B cell (primary cell): ENCODE results near the gene PTPN5. TPM values are rescaled to one million over a fixed set of nuclear protein-coding genes. Genes with fewer than 3 reads are reported as not detected.

Experiments
- ATAC-seq: fragments of 200-7000 bp; cut with Tn5 transposase; one replicate; pipeline ENCODE4 v1.10.0; 2021; ENCODE audit warnings: low read depth, mild to moderate bottlenecking, moderate number of reproducible peaks, moderate library complexity
- CTCF ChIA-PET: fragments of 350-600 bp; sonication (Branson Sonifier 250); formaldehyde crosslinking; loops from one replicate; lab custom pipeline; 2021; ENCODE audit warnings: antibody characterized with exemption, inconsistent platforms; lab: Charles Lee
- POLR2A ChIA-PET: fragments of 350-600 bp; sonication (Branson Sonifier 250); formaldehyde crosslinking; loops from one replicate; lab custom pipeline; 2021; ENCODE audit warnings: antibody characterized with exemption; lab: Charles Lee
- DNase-seq: peaks from one replicate; pipeline ENCODE4 v3.0.0; 2013
- H2AFZ ChIP-seq: 2 replicates; pipeline ENCODE4 v1.6.1; 2012; ENCODE audit warnings: mild to moderate bottlenecking, low read depth, low read length; ENCODE audit not compliant: insufficient read depth, poor library complexity, severe bottlenecking
- H3K27ac ChIP-seq, 2 donors: 1 replicate in 1 of 2; 2 replicates in 1 of 2; pipeline ENCODE4 v1.5.1; 2012 to 2013; ENCODE audit warnings: low read length in 2 of 2, mild to moderate bottlenecking in 2 of 2, moderate library complexity in 1 of 2
- H3K27me3 ChIP-seq, 4 experiments: fragments of 200-600 bp in 1 of 4; sonication (generic) in 1 of 4; replicated peaks in 1 of 4; 1 replicate in 2 of 4; 2 replicates in 2 of 4; pipeline versions ENCODE4 v1.6.1 to v1.7.0; 2013 to 2016; ENCODE audit warnings: low read length in 3 of 4, mild to moderate bottlenecking in 2 of 4, mixed read lengths in 1 of 4, moderate library complexity in 1 of 4; ENCODE audit not compliant: insufficient read depth in 4 of 4, control insufficient read depth in 3 of 4; ENCODE audit errors: control extremely low read depth in 1 of 4
- H3K36me3 ChIP-seq, 2 experiments: replicated peaks in 1 of 2; 1 replicate in 1 of 2; 2 replicates in 1 of 2; pipeline versions ENCODE4 v1.6.1 to v1.7.1; 2013; ENCODE audit warnings: low read length in 1 of 2; ENCODE audit not compliant: insufficient read depth in 2 of 2, control insufficient read depth in 1 of 2; ENCODE audit errors: control extremely low read depth in 1 of 2, extremely low read depth in 1 of 2
- H3K4me1 ChIP-seq, 2 donors: fragments of 200-600 bp in 1 of 2; sonication (generic) in 1 of 2; 1 replicate in 1 of 2; 2 replicates in 1 of 2; pipeline versions ENCODE4 v1.5.1 to v1.6.1; 2013 to 2017; ENCODE audit warnings: low read length in 2 of 2; ENCODE audit not compliant: control insufficient read depth in 2 of 2, insufficient read depth in 2 of 2
- H3K4me2 ChIP-seq: replicated peaks from 2 replicates; pipeline ENCODE3; 2012; ENCODE audit warnings: mild to moderate bottlenecking, low read depth, low read length; ENCODE audit not compliant: poor library complexity, severe bottlenecking
- H3K4me3 ChIP-seq, 5 experiments: fragments of 200-600 bp in 1 of 5; sonication (generic) in 1 of 5; 1 replicate in 3 of 5; 2 replicates in 2 of 5; pipeline versions ENCODE4 v1.5.1 to v1.7.0; 2011 to 2016; ENCODE audit warnings: low read length in 4 of 5, mild to moderate bottlenecking in 4 of 5, low read depth in 2 of 5, control low read depth in 1 of 5, moderate library complexity in 1 of 5; ENCODE audit not compliant: insufficient read depth in 1 of 5; ENCODE audit errors: control extremely low read depth in 1 of 5, extremely low read depth in 1 of 5
- H3K79me2 ChIP-seq: fragments of 200-600 bp; sonication (generic); one replicate; pipeline ENCODE4 v1.6.0; 2016; ENCODE audit warnings: low read length; ENCODE audit not compliant: control insufficient read depth, insufficient read depth
- H3K9ac ChIP-seq: fragments of 200-600 bp; sonication (generic); 2 replicates; pipeline ENCODE4 v1.6.1; 2017; ENCODE audit warnings: mild to moderate bottlenecking, low read length, moderate library complexity
- H3K9me3 ChIP-seq, 3 donors: one replicate each; pipeline versions ENCODE4 v1.6.1 to v1.7.1; 2013; ENCODE audit warnings: low read length in 2 of 3; ENCODE audit not compliant: control insufficient read depth in 2 of 3, insufficient read depth in 1 of 3; ENCODE audit errors: control extremely low read depth in 1 of 3
- H4K20me1 ChIP-seq: 2 replicates; pipeline ENCODE4 v1.6.0; 2012; ENCODE audit warnings: mild to moderate bottlenecking, low read length; ENCODE audit not compliant: insufficient read depth, control insufficient read depth, poor library complexity, severe bottlenecking
- H3K27ac Mint-ChIP-seq: one replicate; pipeline ENCODE4 v1.8.0; 2021; ENCODE audit warnings: mixed read lengths
- H3K27me3 Mint-ChIP-seq: one replicate; pipeline ENCODE4 v1.8.0; 2021; ENCODE audit warnings: mixed read lengths
- H3K4me1 Mint-ChIP-seq: one replicate; pipeline ENCODE4 v1.8.0; 2021; ENCODE audit warnings: mixed read lengths
- H3K4me3 Mint-ChIP-seq: one replicate; pipeline ENCODE4 v1.8.0; 2021; ENCODE audit warnings: mixed read lengths
- H3K9me3 Mint-ChIP-seq: one replicate; pipeline ENCODE4 v1.8.0; 2022; ENCODE audit warnings: mixed read lengths; ENCODE audit not compliant: insufficient read depth
- EZH2 ChIP-seq: IDR thresholded peaks from 2 replicates; pipeline ENCODE4 v1.6.1; 2012; ENCODE audit warnings: borderline replicate concordance, low read depth, mild to moderate bottlenecking, moderate library complexity, low read length; ENCODE audit not compliant: insufficient read depth, poor library complexity, severe bottlenecking
- WGBS: methylation state at CpG from one replicate; pipeline ENCODE4 v1.1.5; 2013; ENCODE audit warnings: missing lambda C conversion rate; ENCODE audit not compliant: insufficient coverage; 5-methylcytosine and 5-hydroxymethylcytosine counted together
- intact Hi-C: fragments of 100-400 bp; cut with micrococcal nuclease; formaldehyde crosslinking; loops from one replicate; pipeline ENCODE4 v1.10.0; 2022
- polyA plus RNA-seq: library from polyadenylated mRNA; depleted of rRNA; stranded (reverse); fragments of >200 nt; gene quantifications from 2 replicates; pipeline ENCODE4 v1.2.3, GENCODE V29; 2012
- total RNA-seq, 2 donors: library from RNA; stranded (reverse); fragments of 120-200 nt in 1 of 2; gene quantifications; 1 replicate in 1 of 2; 2 replicates in 1 of 2; pipeline versions ENCODE4 v1.2.3 to v1.2.4, GENCODE V29; 2013 to 2022
- TF ChIP-seq, protein P1 (sequence below): fragments of 200-600 bp; IDR thresholded peaks from one replicate; pipeline ENCODE4 v1.8.0; 2022; ENCODE audit warnings: antibody characterized with exemption, mild to moderate bottlenecking

Gene PTPN5
- total and polyA plus RNA-seq, 2 donors (not counting 1 experiment from before 2014, with no cell fraction given): not detected

DNA sequence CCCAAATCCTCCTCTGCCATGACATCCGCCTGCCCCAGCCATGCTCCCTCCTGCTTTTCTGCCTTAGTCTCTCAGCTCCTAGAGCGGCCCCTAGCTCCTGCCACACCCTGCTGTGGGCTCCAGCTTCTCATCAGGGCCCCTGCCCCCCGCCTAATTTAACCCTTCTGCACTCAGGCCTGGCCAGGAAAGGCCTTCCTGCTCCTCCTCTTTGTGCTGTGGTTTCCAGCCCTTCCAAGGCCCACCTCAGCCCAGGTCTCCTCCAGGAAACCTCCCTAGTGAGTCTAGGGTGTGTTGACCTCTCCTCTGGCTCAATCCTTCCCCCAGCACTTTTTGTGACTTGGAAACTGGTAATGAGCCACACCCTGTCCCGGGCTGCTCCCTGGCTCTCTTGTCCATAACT lies 11.3 kb downstream of the PTPN5 start:
- Histone ChIP-seq H3K27me3 (no peaks in the 10 kb centered on the region), H3K79me2 (no peaks in the 10 kb centered on the region), H3K27ac (no peak overlapping the region), H2AFZ (no peak overlapping the region), H3K4me3 (no peak overlapping the region), H3K9me3 (no peaks in the 10 kb centered on the region), H3K9ac (no peak overlapping the region), H3K36me3 (no peaks in the 10 kb centered on the region), H3K4me2 (no peak overlapping the region), H4K20me1 (no peaks in the 10 kb centered on the region), H3K4me1 (no peaks in the 10 kb centered on the region)
- DNase-seq (no peak), ATAC-seq (no peak)
- intact Hi-C loops: no loop called here
- H3K27me3 Mint-ChIP-seq: peaks cover 12% of the 10 kb centered on the region
- TF ChIP-seq, protein P1, sequence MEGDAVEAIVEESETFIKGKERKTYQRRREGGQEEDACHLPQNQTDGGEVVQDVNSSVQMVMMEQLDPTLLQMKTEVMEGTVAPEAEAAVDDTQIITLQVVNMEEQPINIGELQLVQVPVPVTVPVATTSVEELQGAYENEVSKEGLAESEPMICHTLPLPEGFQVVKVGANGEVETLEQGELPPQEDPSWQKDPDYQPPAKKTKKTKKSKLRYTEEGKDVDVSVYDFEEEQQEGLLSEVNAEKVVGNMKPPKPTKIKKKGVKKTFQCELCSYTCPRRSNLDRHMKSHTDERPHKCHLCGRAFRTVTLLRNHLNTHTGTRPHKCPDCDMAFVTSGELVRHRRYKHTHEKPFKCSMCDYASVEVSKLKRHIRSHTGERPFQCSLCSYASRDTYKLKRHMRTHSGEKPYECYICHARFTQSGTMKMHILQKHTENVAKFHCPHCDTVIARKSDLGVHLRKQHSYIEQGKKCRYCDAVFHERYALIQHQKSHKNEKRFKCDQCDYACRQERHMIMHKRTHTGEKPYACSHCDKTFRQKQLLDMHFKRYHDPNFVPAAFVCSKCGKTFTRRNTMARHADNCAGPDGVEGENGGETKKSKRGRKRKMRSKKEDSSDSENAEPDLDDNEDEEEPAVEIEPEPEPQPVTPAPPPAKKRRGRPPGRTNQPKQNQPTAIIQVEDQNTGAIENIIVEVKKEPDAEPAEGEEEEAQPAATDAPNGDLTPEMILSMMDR: no peak
- TF ChIP-seq EZH2: no peak
- H3K4me3 Mint-ChIP-seq: no peak overlapping the region
- no peak overlapping the region for H3K27ac Mint-ChIP-seq
- H3K9me3 Mint-ChIP-seq: no peaks in the 10 kb centered on the region
- WGBS: 86% methylated on average over 3 of the region's 4 CpGs
- ChIA-PET POLR2A (no interaction called here), CTCF (interaction anchor here (1.0 to 2.3 kb wide), 3 partner anchors 12 to 21 kb away, joined by 3 to 5 read pairs (median 3); no protein-coding TSS in a partner anchor)
- no peaks in the 10 kb centered on the region for H3K4me1 Mint-ChIP-seq

DNA sequence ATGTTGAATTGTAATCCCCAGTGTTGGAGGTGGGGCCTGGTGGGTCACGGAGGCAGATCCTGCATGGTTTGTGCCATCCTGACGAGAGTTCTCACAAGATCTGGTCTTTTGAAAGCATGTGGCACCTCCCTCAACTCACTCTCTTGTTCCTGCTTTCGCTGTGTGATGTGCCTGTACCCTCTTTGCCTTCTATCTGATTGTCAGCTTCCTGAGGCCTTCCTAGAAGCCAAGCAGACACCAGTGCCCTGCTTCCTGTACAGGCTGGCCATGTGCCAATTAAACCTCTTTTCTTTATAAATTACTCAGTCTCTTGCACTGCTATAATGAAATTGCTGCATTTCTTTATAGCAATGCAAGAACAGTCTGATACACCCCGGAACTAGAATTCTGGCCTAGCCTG lies 13.1 kb downstream of the PTPN5 start:
- no peak overlapping the region for H3K27ac ChIP-seq
- no peaks in the 10 kb centered on the region for H3K36me3 ChIP-seq
- ATAC-seq (no peak), DNase-seq (no peak)
- Mint-ChIP-seq H3K27me3 (peaks cover 8% of the 10 kb centered on the region), H3K4me3 (no peak overlapping the region), H3K27ac (no peak overlapping the region), H3K4me1 (no peaks in the 10 kb centered on the region), H3K9me3 (no peaks in the 10 kb centered on the region)
- no peaks in the 10 kb centered on the region for H3K4me1 ChIP-seq
- intact Hi-C loops: no loop called here
- no peak overlapping the region for H3K4me2 ChIP-seq
- ChIA-PET CTCF (interaction anchor here (1.3 to 2.3 kb wide), 3 partner anchors 12 to 39 kb away, joined by 3 to 5 read pairs (median 3); no protein-coding TSS in a partner anchor), POLR2A (no interaction called here)
- WGBS: 89% methylated on average over 4 of the region's 4 CpGs
- no peaks in the 10 kb centered on the region for H3K27me3 ChIP-seq
- TF ChIP-seq, protein P1: no peak
- TF ChIP-seq EZH2: no peak
- no peak overlapping the region for H3K9ac ChIP-seq
- H3K4me3 ChIP-seq: no peak overlapping the region
- no peaks in the 10 kb centered on the region for H3K9me3 ChIP-seq
- H2AFZ ChIP-seq: no peak overlapping the region
- no peaks in the 10 kb centered on the region for H4K20me1 ChIP-seq
- H3K79me2 ChIP-seq: no peaks in the 10 kb centered on the region
